Measurements from ENCODE around the gene PAX3. TPM values are rescaled to one million over a fixed set of nuclear protein-coding genes. Genes with fewer than 3 reads are reported as not detected.
"Not testable (repeated sequence)": the region's sequence is repeated elsewhere in the genome, so short reads cannot be mapped to it uniquely, and the experiment has no call there.

Gene PAX3
- total RNA-seq, 1 experiment from 2014 or later, result not detected

DNA sequence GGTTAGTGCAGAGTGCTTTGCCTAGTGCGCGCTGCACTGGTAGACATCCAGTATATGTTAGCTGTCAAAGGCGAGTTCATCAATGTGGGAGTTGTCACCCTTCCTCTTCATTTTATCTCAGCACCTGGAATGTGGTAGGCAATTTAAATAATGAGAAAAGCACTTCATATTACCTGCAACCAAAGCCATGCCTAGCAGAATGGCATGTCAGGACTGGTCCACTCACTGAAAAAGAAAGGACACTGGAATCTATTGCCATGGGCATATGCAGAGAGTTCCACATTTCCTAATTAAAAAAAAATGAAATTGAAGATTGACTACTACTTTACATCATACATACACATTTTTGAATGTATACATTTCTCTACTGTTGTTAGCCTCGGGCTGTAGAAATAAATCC is 139.6 kb downstream of the PAX3 start:
- no peak for TF ChIP-seq EZH2 (IDR thresholded peaks at IDR 0.05; ENCODE audit: low read depth)
- TF ChIP-seq CTCF (conservative IDR thresholded peaks at IDR 0.05), result no peak
- CTCF ChIA-PET, result no interaction called here

DNA sequence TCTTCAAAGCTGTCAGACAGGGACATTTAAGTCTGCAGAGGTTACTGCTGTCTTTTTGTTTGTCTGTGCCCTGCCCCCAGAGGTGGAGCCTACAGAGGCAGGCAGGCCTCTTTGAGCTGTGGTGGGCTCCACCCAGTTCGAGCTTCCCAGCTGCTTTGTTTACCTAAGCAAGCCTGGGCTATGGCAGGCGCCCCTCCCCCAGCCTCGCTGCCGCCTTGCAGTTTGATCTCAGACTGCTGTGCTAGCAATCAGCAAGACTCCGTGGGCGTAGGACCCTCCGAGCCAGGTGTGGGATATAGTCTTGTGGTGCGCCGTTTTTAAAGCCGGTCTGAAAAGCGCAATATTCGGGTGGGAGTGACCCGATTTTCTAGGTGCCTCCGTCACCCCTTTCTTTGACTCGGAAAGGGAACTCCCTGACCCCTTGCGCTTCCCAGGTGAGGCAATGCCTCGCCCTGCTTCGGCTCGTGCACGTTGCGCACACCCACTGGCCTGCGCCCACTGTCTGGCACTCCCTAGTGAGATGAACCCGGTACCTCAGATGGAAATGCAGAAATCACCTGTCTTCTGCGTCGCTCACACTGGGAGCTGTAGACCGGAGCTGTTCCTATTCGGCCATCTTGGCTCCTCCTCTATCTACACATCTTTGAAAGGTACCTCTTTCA is 143.7 kb downstream of the PAX3 start:
- H3K4me1 ChIP-seq (replicated peaks; ENCODE audit: insufficient read depth); POLR2A ChIA-PET (ENCODE audit: unreplicated experiment); CTCF ChIA-PET; H3F3A ChIP-seq (ENCODE audit: insufficient read depth, low read depth); H3K27ac ChIP-seq; H3K9me3 ChIP-seq (ENCODE audit: insufficient read depth, low read depth); intact Hi-C loops (cut with micrococcal nuclease; ENCODE audit: unreplicated experiment); BruUV-seq (replicated peaks); H3K36me3 ChIP-seq (ENCODE audit: low read depth); H4K20me1 ChIP-seq (ENCODE audit: insufficient read depth); H3K9me2 ChIP-seq (ENCODE audit: insufficient read depth); H3K79me2 ChIP-seq (ENCODE audit: low read depth): not testable (repeated sequence)
- Histone ChIP-seq H3K27me3 (ENCODE audit: insufficient read depth, low read depth) (peaks cover 22% of the 10 kb centered on the region; the same call in 1 of the 2 replicates), H3K4me3 (peak overlapping the region; percentile 52; the same call in 1 of the 2 replicates), H2AFZ (peak overlapping the region; percentile 26; the same call in 1 of the 2 replicates), H3K4me2 (peak overlapping the region; percentile 69)
- peak in 1 of 2 experiments; percentile 8 for DNase-seq

More for the DNA sequence above, 139.6 kb downstream of the PAX3 start:
- no peaks in the 10 kb centered on the region for H3K9me3 ChIP-seq (ENCODE audit: insufficient read depth, low read depth)
- H3K4me3 ChIP-seq, result no peak overlapping the region
- no peaks in the 10 kb centered on the region for H4K20me1 ChIP-seq (ENCODE audit: insufficient read depth)
- no peak overlapping the region for H3K27ac ChIP-seq
- BruUV-seq (replicated peaks), result no TSS peak
- no peak overlapping the region for H3K4me2 ChIP-seq
- H3K36me3 ChIP-seq (ENCODE audit: low read depth), result no peaks in the 10 kb centered on the region
- no peaks in the 10 kb centered on the region for H3K4me1 ChIP-seq (replicated peaks; ENCODE audit: insufficient read depth)
- H3K79me2 ChIP-seq (ENCODE audit: low read depth), result no peaks in the 10 kb centered on the region
- DNase-seq, result no peak
- intact Hi-C loops (cut with micrococcal nuclease; ENCODE audit: unreplicated experiment), result no loop called here
- H3K9me2 ChIP-seq (ENCODE audit: insufficient read depth), result 0 out of 2 replicates have a peak, but pooled peaks cover 3% of the 10 kb centered on the region
- H3K27me3 ChIP-seq (ENCODE audit: insufficient read depth, low read depth), result peaks cover 42% of the 10 kb centered on the region
- H2AFZ ChIP-seq, result no peak overlapping the region
- H3F3A ChIP-seq (ENCODE audit: insufficient read depth, low read depth), result no peaks in the 10 kb centered on the region
- POLR2A ChIA-PET (ENCODE audit: unreplicated experiment), result no interaction called here

Other genes with a start within 250 kb of the PAX3 start
- gene SGPP2, start 125.5 kb upstream of the PAX3 start, total RNA-seq (2021), result 0.57 and 1.1 TPM in 2 replicates